K562 (cell line): ENCODE data around the gene YBX1. TPM values are rescaled to one million over a fixed set of nuclear protein-coding genes. Genes with fewer than 3 reads are reported as not detected.

Experiments used
- CREB5 ChIP-seq: fragments of 250-450 bp; sonication (Bioruptor Pico); IDR thresholded peaks from 2 replicates; pipeline ENCODE4 v1.5.0; 2020; ENCODE audit warnings: mild to moderate bottlenecking
- DACH1 ChIP-seq: fragments of 450-650 bp; IDR thresholded peaks from 2 replicates; pipeline ENCODE4 v1.6.1; 2018; ENCODE audit not compliant: partially characterized antibody
- ELF4 ChIP-seq: fragments of 450-650 bp; formaldehyde crosslinking; IDR thresholded peaks from 2 replicates; pipeline ENCODE4 v1.4.0; 2022; ENCODE audit warnings: missing genetic modification characterization
- ETV5 ChIP-seq: sonication (generic); formaldehyde crosslinking; IDR thresholded peaks from 2 replicates; pipeline ENCODE4 v1.4.0; 2020; ENCODE audit warnings: low read depth, mild to moderate bottlenecking, missing genetic modification reagents
- FOXM1 ChIP-seq, 2 experiments: fragments of 450-650 bp in 1 of 2; sonication (generic) in 1 of 2; formaldehyde crosslinking in 1 of 2; IDR thresholded peaks; 2 replicates each; pipeline versions ENCODE4 v1.6.1 to v1.9.0; 2017 to 2022; ENCODE audit warnings: low read depth in 2 of 2, mild to moderate bottlenecking in 2 of 2, missing genetic modification reagents in 1 of 2, moderate library complexity in 1 of 2
- HDAC2 ChIP-seq: fragments of 450-650 bp; IDR thresholded peaks from 2 replicates; pipeline ENCODE4 v1.6.1; 2016; ENCODE audit warnings: mild to moderate bottlenecking
- ILF3 ChIP-seq: fragments of 450-650 bp; IDR thresholded peaks from 2 replicates; pipeline ENCODE4 v1.6.1; 2018; ENCODE audit warnings: antibody characterized with exemption, mild to moderate bottlenecking, moderate library complexity, borderline replicate concordance
- JUNB ChIP-seq: fragments of 450-650 bp; formaldehyde crosslinking; conservative IDR thresholded peaks from 2 replicates; pipeline ENCODE4 v1.4.0; 2020; ENCODE audit warnings: mild to moderate bottlenecking
- KLF10 ChIP-seq: fragments of 250-450 bp; sonication (Bioruptor Pico); IDR thresholded peaks from 2 replicates; pipeline ENCODE4 v1.6.1; 2021; ENCODE audit warnings: matching md5 sums
- NFYB ChIP-seq: IDR thresholded peaks from 2 replicates; pipeline ENCODE4 v1.6.1; 2011; ENCODE audit warnings: mild to moderate bottlenecking, moderate library complexity; ENCODE audit not compliant: insufficient read length; ENCODE audit errors: extremely low read depth
- RFX7 ChIP-seq: fragments of 250-450 bp; sonication (Bioruptor Pico); IDR thresholded peaks from 2 replicates; pipeline ENCODE4 v1.5.1; 2021; ENCODE audit warnings: mild to moderate bottlenecking
- SAFB2 ChIP-seq: fragments of 200-400 bp; formaldehyde crosslinking; IDR thresholded peaks from 2 replicates; pipeline ENCODE4 v1.6.1; 2018; ENCODE audit warnings: borderline replicate concordance, low read length, low read depth, moderate library complexity; ENCODE audit not compliant: severe bottlenecking
- SRSF3 ChIP-seq: fragments of 200-400 bp; formaldehyde crosslinking; IDR thresholded peaks from 2 replicates; pipeline ENCODE4 v1.6.1; 2016; ENCODE audit warnings: mild to moderate bottlenecking, low read length, moderate library complexity; ENCODE audit not compliant: insufficient read depth
- VEZF1 ChIP-seq: fragments of 200-800 bp; sonication (Bioruptor generic); IDR thresholded peaks from 2 replicates; pipeline ENCODE4 v1.6.1; 2017; ENCODE audit warnings: missing genetic modification characterization, missing compliant biosample characterization
- ZHX1 ChIP-seq: fragments of 150-350 bp; conservative IDR thresholded peaks from 2 replicates; pipeline ENCODE4 v1.6.1; 2014; ENCODE audit warnings: low read length
- ZNF217 ChIP-seq: sonication (generic); formaldehyde crosslinking; IDR thresholded peaks from 2 replicates; pipeline ENCODE4 v1.8.0; 2022; ENCODE audit warnings: mild to moderate bottlenecking, missing genetic modification reagents
- ZSCAN29 ChIP-seq: fragments of 450-650 bp; IDR thresholded peaks from 2 replicates; pipeline ENCODE4 v1.6.1; 2017
- ZZZ3 ChIP-seq: fragments of 450-650 bp; IDR thresholded peaks from 2 replicates; pipeline ENCODE4 v1.6.1; 2016; ENCODE audit warnings: antibody characterized with exemption, mild to moderate bottlenecking, moderate library complexity
- polyA plus RNA-seq, 8 experiments: library from polyadenylated mRNA; depleted of rRNA in 4 of 8; stranded (reverse) in 5 of 8; unstranded in 3 of 8; fragments of >200 nt; fragmentation: Nextera tagmentation in 2 of 8; fragmentation: Illumina TruSeq in 1 of 8; extraction: Ambion mirVana in 2 of 8; extraction: Trizol in 1 of 8; gene quantifications; 2 replicates each; pipeline versions ENCODE4 v1.2.1 to v1.2.3, GENCODE V29; 2011 to 2014; ENCODE audit warnings: inconsistent platforms in 1 of 8, missing spikeins in 1 of 8
- total RNA-seq, 7 experiments: library from RNA; depleted of rRNA in 6 of 7; stranded (reverse); fragments of >200 nt in 6 of 7; fragmentation: Illumina TruSeq in 2 of 7; extraction: Trizol in 2 of 7; gene quantifications; 2 replicates each; pipeline versions ENCODE4 v1.2.1 to v1.2.3, GENCODE V29; 2011 to 2021; ENCODE audit warnings: low replicate concordance in 1 of 7
- TF ChIP-seq, protein P1 (sequence below): sonication (generic); formaldehyde crosslinking; IDR thresholded peaks from 2 replicates; pipeline ENCODE4 v1.8.0; 2023; ENCODE audit warnings: mild to moderate bottlenecking, missing genetic modification reagents

YBX1 gene
- total and polyA plus RNA-seq, 9 of the 15 experiments (the other 6 are each of a cell fraction or from before 2014, with no cell fraction given) = 363 to 1,955 (median 1,216) TPM

DNA sequence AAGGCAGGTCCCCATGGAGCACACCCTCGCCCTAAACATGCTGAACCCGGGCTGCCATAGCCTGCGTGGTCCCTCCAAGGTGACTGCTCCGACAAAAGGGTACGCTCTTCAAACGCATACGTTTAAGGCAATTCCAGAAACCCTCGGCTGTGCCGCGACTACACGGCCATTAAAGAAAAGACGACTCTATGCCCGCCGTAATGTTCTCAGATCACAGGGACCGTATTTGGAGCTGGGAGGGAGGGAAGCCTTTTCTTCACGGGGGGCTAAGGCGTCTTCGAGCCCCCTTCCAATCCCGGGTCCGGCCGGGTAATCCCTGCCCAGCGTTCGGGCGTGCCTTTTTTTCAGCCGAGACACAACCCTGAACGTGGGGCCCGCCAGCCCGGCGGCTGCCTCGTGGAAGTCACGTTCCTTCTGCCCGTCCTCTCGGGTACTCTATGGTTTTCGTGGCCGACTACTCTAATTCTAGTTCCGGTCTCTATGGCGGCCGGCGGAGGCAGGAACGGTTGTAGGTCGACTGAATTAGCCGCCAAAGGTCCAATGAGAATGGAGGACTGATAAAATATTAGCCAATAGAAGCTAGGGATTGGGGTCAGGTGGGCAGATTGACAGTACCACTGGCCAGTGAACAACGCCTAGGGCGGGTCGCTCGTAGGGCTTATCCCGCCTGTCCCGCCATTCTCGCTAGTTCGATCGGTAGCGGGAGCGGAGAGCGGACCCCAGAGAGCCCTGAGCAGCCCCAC, at the start of gene YBX1 (continued):
- no peak for TF ChIP-seq CREB5
- TF ChIP-seq, protein P1, sequence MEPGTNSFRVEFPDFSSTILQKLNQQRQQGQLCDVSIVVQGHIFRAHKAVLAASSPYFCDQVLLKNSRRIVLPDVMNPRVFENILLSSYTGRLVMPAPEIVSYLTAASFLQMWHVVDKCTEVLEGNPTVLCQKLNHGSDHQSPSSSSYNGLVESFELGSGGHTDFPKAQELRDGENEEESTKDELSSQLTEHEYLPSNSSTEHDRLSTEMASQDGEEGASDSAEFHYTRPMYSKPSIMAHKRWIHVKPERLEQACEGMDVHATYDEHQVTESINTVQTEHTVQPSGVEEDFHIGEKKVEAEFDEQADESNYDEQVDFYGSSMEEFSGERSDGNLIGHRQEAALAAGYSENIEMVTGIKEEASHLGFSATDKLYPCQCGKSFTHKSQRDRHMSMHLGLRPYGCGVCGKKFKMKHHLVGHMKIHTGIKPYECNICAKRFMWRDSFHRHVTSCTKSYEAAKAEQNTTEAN (CRISPR knock-in tag) = no peak
- no peak for TF ChIP-seq ILF3
- TF ChIP-seq ZZZ3 = no peak
- TF ChIP-seq KLF10 (CRISPR knock-in tag) = no peak
- TF ChIP-seq ZNF217 (CRISPR knock-in tag) = no peak
- peak; percentile 88 for TF ChIP-seq NFYB
- TF ChIP-seq VEZF1 = no peak
- TF ChIP-seq SRSF3 = no peak
- no peak; the same call in 1 of the 2 replicates for TF ChIP-seq FOXM1 (IDR thresholded peaks at IDR 0.05; ENCODE audit: low read depth)
- TF ChIP-seq FOXM1 (CRISPR knock-in tag; IDR thresholded peaks at IDR 0.05; ENCODE audit: low read depth) = no peak
- TF ChIP-seq RFX7 (CRISPR knock-in tag) = no peak
- no peak for TF ChIP-seq DACH1
- TF ChIP-seq ELF4 (CRISPR knock-in tag) = 0 out of 2 replicates have a peak, but pooled peaks have one; percentile 20
- no peak for TF ChIP-seq ZHX1
- TF ChIP-seq ETV5 = peak; percentile 76
- TF ChIP-seq SAFB2 = no peak
- TF ChIP-seq JUNB (CRISPR knock-in tag) = no peak
- peak; percentile 71; the same call in 1 of the 2 replicates for TF ChIP-seq HDAC2
- peak; percentile 81 for TF ChIP-seq ZSCAN29
